ENCODE measurements around the gene HENMT1.

- TF ChIP-seq, protein P1, sequence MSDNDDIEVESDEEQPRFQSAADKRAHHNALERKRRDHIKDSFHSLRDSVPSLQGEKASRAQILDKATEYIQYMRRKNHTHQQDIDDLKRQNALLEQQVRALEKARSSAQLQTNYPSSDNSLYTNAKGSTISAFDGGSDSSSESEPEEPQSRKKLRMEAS (IDR thresholded peaks at IDR 0.05) = no peak
- TF ChIP-seq RAD21 (IDR thresholded peaks at IDR 0.05; ENCODE audit: low read depth) (no peak), NFIC (IDR thresholded peaks at IDR 0.05) (no peak), REST (IDR thresholded peaks at IDR 0.05; ENCODE audit: low read depth) (no peak), YY1 (IDR thresholded peaks at IDR 0.05; ENCODE audit: low read depth) (no peak), EP300 (IDR thresholded peaks at IDR 0.05; ENCODE audit: borderline replicate concordance) (no peak), CREB1 (IDR thresholded peaks at IDR 0.05; ENCODE audit: low read depth) (no peak)
These were observed 40.4 kb upstream of the HENMT1 start for GRCh38 chr1:108701176-108701849.
